GM10266 (cell line): ENCODE results near the gene ETDA.
A peak's percentile ranks its signal among the peaks of the same experiment; 100 is the strongest.
"Not testable (repeated sequence)": the region's sequence is repeated elsewhere in the genome, so short reads cannot be mapped to it uniquely, and the experiment has no call there.

ENCODE experiments used
- DNase-seq: peaks from one replicate; pipeline ENCODE4 v3.0.0; 2012; ENCODE audit errors: extremely low spot score
- CTCF ChIP-seq: IDR thresholded peaks from 2 replicates; pipeline ENCODE4 v1.5.1; 2012; ENCODE audit warnings: mild to moderate bottlenecking, low read depth; ENCODE audit not compliant: control insufficient read depth, insufficient read depth; ENCODE audit errors: missing control alignments

The ETDA gene

GRCh38 chrX:135252011-135252518 is at the start of gene ETDA:
ETDA (plus strand) TSS chrX:135252061; CDS start chrX:135253277, 1,216 bp downstream.
- not testable (repeated sequence) for DNase-seq

GRCh38 chrX:135206427-135206826 is 45.4 kb upstream of the ETDA start:
- peak; percentile 27 for TF ChIP-seq CTCF
- DNase-seq = not testable (repeated sequence)

DNA sequence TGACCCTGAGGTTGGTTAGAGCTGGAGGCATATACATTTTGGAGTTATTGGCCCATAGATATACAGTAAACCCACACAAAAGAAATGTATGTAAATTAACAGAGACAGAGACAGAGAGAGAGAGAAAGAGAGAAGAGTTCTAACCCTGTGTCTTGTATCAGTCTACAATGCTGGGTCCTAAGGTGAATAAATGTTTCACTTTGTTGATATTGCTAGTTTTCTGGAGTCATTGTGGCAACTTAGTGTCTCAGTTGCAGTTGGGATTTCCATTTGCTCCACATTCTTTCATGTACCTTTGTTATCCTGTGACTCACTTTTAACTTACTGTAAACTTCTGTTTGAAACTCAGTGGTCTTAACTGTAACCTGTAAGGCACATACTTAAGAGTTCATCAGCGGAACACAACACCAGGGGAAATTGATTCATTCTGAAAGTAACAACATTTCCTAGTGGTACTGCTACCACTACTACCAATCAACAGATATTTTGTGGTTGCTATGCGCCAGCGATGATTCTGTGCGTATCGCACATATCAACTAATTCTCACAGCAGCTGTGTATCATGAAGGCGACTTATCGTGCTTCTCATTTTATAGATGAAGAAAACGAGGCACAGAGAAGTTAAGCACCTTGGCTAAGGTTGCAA is 38.5 kb upstream of the ETDA start:
- DNase-seq = no peak
- no peak for TF ChIP-seq CTCF

- not testable (repeated sequence) for DNase-seq
Observed at GRCh38 chrX:135245989-135246388, 5.9 kb upstream of the ETDA start.

GRCh38 chrX:135256087-135256684 is 4.3 kb downstream of the ETDA start:
- DNase-seq = not testable (repeated sequence)

DNA sequence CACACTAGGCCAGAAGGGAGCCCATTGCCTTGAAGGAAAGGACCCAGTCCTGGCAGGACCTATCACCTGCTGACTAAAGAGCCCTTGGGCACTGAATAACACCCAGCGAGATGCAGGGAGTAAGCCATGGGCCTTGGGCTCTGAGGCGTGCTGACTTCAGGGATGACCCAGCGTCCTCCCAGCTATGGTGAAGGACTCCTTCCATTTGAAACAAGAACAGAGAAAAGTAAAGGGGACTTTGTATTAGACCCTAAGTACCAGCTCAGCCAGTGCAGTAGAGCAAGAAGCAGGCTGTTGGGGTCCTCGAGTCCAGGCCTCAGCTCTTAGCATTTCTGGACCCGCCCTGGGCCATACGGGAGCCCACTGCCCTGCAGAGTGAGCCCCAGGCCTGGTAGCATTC is 5.1 kb downstream of the ETDA start:
- TF ChIP-seq CTCF = no peak
- no peak for DNase-seq

DNA sequence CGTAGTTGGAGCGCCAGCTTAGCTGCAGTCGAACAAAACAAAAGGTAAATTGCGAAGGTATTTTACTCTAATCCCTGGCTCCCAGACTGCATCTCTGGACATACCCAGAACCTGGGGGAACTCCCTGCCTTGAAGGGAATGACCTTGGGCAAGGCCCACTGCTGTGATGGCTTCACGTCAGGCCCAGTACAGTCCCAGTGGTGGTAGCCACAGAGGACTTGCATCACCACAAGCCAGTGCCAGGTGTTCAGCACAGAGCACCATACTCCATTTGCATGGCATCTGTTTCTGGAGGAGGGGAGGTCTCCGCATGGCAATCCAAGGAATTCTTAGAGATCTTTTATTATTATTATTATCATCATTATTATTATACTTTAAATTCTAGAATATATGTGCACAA is 5.6 kb downstream of the ETDA start:
- no peak for DNase-seq
- TF ChIP-seq CTCF = no peak

GRCh38 chrX:135260976-135261375 is 9.1 kb downstream of the ETDA start:
- DNase-seq = not testable (repeated sequence)

DNA sequence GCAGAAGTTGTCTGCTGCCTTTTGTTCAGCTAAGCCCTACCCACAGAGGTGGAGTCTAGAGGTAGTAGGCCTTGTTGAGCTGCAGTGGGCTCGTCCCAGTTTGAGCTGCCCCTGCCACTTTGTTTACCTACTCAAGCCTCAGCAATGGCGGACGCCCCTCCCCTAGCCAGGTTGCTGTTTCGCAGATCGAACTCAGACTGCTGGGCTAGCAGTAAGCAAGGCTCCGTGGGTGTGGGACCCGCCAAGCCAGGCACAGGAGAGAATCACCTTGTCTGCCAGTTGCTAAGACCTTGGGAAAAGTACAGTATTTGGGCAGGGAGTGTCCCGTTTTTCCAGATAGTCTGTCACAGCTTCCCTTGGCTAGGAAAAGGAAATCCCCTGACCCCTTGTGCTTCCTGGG is 11.5 kb downstream of the ETDA start:
- DNase-seq = not testable (repeated sequence)

DNA sequence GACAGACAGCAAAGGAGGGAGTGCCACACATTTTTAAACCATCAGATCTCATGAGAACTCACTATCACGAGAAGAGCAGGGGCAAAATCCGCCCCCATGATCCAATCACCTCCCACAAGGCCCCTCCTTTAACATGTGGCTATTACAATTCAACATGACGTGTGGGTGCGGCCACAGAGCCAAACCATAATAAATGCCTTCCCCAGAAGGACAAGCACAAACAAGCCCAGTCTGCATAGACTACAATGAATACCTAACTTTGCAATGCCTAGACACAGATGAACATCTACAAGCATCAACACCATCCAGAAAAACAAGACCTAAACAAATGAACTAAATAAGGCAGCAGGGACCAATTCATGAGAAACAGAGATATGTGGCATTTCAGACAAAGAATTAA is 12.3 kb downstream of the ETDA start:
- no peak for DNase-seq

More for the DNA sequence above, 12.3 kb downstream of the ETDA start:
- no peak for TF ChIP-seq CTCF
